IMR-90 (cell line): ENCODE data around the gene ZNF521.

Experiments
- CHD1 ChIP-seq: IDR thresholded peaks from 2 replicates; pipeline ENCODE4 v1.6.1; 2012; ENCODE audit warnings: low read depth, low read length, improper control_type of control experiment
- ELK1 ChIP-seq: fragments of 150-350 bp; IDR thresholded peaks from 2 replicates; pipeline ENCODE4 v1.6.1; 2016; ENCODE audit warnings: low read depth, mild to moderate bottlenecking, low read length, moderate library complexity, borderline replicate concordance
- FOS ChIP-seq: fragments of 150-350 bp; IDR thresholded peaks from 2 replicates; pipeline ENCODE4 v1.6.1; 2016; ENCODE audit warnings: low read depth, low read length
- MAFK ChIP-seq: IDR thresholded peaks from 2 replicates; pipeline ENCODE4 v1.6.1; 2012; ENCODE audit warnings: low read depth, low read length, improper control_type of control experiment
- MAZ ChIP-seq: IDR thresholded peaks from 2 replicates; pipeline ENCODE4 v1.6.1; 2012; ENCODE audit warnings: low read depth, mild to moderate bottlenecking, low read length, improper control_type of control experiment, moderate library complexity, borderline replicate concordance
- POLR2A ChIP-seq: IDR thresholded peaks from 2 replicates; pipeline ENCODE4 v1.6.1; 2012; ENCODE audit warnings: mild to moderate bottlenecking, low read depth, low read length
- RAD21 ChIP-seq: IDR thresholded peaks from 2 replicates; pipeline ENCODE4 v1.6.1; 2012; ENCODE audit warnings: low read length, improper control_type of control experiment
- RFX5 ChIP-seq: IDR thresholded peaks from 2 replicates; pipeline ENCODE4 v1.8.0; 2012; ENCODE audit warnings: low read depth, mild to moderate bottlenecking, low read length, moderate library complexity
- TF ChIP-seq, protein P1 (sequence below): conservative IDR thresholded peaks from 2 replicates; pipeline ENCODE4 v1.5.1; 2012; ENCODE audit warnings: mild to moderate bottlenecking, low read depth, low read length, improper control_type of control experiment

DNA sequence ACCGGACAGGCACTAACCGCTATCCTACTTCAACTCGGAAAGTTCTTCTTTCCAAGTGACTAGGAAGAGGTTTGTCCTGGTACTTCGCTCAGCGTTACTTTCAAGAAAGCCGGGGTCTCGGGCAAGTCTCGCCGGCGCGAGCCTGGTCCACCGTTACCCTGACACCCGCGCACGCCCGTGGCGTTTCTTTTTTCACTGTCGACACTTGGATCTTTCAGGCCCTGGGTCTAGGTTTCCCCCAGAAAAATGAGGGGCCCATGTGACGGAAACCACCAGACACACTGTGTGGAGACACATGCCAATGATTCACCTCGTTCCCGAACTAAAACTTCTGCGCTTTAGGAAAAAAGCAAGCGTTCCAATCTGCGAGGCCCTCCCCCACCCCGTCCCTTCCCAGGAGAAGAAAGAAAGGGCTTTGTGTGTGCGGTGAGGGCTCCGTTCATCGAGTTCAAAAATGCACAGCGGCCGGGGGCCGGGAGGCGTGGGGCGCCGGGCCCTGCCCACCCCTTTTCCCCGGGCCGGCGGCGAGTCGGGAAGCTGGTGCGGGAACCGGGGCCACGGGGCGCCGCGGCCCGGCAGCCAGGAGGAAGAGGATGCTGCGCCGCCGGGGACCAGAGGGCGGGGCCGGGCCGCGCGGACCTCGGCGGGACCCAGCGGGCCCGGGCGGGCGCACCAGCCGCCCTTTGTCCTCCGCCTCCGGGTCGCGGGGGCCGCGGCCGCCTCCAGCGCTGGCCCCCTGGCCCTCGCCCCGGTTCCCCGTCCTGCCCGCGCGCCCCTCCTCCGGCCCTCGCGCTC lies 2.6 kb downstream of the ZNF521 start:
- TF ChIP-seq, protein P1, sequence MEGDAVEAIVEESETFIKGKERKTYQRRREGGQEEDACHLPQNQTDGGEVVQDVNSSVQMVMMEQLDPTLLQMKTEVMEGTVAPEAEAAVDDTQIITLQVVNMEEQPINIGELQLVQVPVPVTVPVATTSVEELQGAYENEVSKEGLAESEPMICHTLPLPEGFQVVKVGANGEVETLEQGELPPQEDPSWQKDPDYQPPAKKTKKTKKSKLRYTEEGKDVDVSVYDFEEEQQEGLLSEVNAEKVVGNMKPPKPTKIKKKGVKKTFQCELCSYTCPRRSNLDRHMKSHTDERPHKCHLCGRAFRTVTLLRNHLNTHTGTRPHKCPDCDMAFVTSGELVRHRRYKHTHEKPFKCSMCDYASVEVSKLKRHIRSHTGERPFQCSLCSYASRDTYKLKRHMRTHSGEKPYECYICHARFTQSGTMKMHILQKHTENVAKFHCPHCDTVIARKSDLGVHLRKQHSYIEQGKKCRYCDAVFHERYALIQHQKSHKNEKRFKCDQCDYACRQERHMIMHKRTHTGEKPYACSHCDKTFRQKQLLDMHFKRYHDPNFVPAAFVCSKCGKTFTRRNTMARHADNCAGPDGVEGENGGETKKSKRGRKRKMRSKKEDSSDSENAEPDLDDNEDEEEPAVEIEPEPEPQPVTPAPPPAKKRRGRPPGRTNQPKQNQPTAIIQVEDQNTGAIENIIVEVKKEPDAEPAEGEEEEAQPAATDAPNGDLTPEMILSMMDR, result no peak
- TF ChIP-seq FOS, result no peak
- no peak for TF ChIP-seq POLR2A
- 0 out of 2 replicates have a peak, but pooled peaks have one; percentile 9 for TF ChIP-seq MAZ
- no peak for TF ChIP-seq ELK1
- TF ChIP-seq MAFK, result no peak
- no peak for TF ChIP-seq RFX5
- TF ChIP-seq CHD1, result no peak
- no peak for TF ChIP-seq RAD21
